H1 (cell line): ENCODE results near the gene GATA5. TPM values are rescaled to one million over a fixed set of nuclear protein-coding genes. Genes with fewer than 3 reads are reported as not detected.

Experiments
- JUND ChIP-seq: IDR thresholded peaks from 2 replicates; pipeline ENCODE4 v1.6.1; 2011; ENCODE audit warnings: mild to moderate bottlenecking, improper control_type of control experiment, low read length
- polyA plus RNA-seq, 7 experiments: library from polyadenylated mRNA; depleted of rRNA in 3 of 7; stranded (reverse) in 5 of 7; unstranded in 2 of 7; fragments of >200 nt in 5 of 7; fragments of 200-250 nt in 2 of 7; gene quantifications; 1 replicate in 5 of 7; 2 replicates in 1 of 7; 4 replicates in 1 of 7; pipeline versions ENCODE4 v1.2.1 to v1.2.3, GENCODE V29; 2011 to 2013; ENCODE audit warnings: missing spikeins in 2 of 7, mixed read lengths in 2 of 7
- total RNA-seq: library from RNA; stranded (reverse); fragmentation: NEBNext Ultra II Directional; extraction: Animal tissue kit (Norgen Biotek cat#: 25700); gene quantifications from 2 replicates; pipeline ENCODE4 v1.2.1, GENCODE V29; 2021

The GATA5 gene
- total and polyA plus RNA-seq, 2 of the 8 experiments (the other 6 are each of a cell fraction or from before 2014, with no cell fraction given), result 0.08 to 0.11 TPM

- TF ChIP-seq JUND, result no peak
Observed at GRCh38 chr20:62499758-62500236, 24.0 kb upstream of the GATA5 start (continued).
